HG03442 (cell line): ENCODE results near the gene KCNH3.

ENCODE experiments used
- ATAC-seq: cut with Tn5 transposase; IDR thresholded peaks from one replicate; pipeline ENCODE4 v1.9.1; 2021; ENCODE audit warnings: mild to moderate bottlenecking, moderate library complexity; ENCODE audit not compliant: unreplicated experiment

KCNH3 gene

GRCh38 chr12:49543914-49544815, 5.3 kb downstream of the KCNH3 start:
- ATAC-seq, result no peak

- no peak for ATAC-seq
Observed at GRCh38 chr12:49545815-49546214, 7.0 kb downstream of the KCNH3 start.

- ATAC-seq, result no peak
Observed at GRCh38 chr12:49546481-49546880, 7.7 kb downstream of the KCNH3 start.

- no peak for ATAC-seq
Observed at GRCh38 chr12:49547090-49547690, 8.4 kb downstream of the KCNH3 start.

GRCh38 chr12:49548481-49548821, 9.6 kb downstream of the KCNH3 start:
- ATAC-seq, result no peak

GRCh38 chr12:49548822-49549648, 10.2 kb downstream of the KCNH3 start:
- ATAC-seq, result no peak

GRCh38 chr12:49549735-49550692, 11.2 kb downstream of the KCNH3 start:
- ATAC-seq, result no peak

- ATAC-seq, result no peak
Observed at GRCh38 chr12:49550693-49551252, 11.9 kb downstream of the KCNH3 start.

GRCh38 chr12:49552014-49552413, 13.2 kb downstream of the KCNH3 start:
- no peak for ATAC-seq

GRCh38 chr12:49552425-49552824, 13.6 kb downstream of the KCNH3 start:
- no peak for ATAC-seq

- no peak for ATAC-seq
Observed at GRCh38 chr12:49552899-49553298, 14.1 kb downstream of the KCNH3 start.

- ATAC-seq, result no peak
Observed at GRCh38 chr12:49553512-49554088, 14.8 kb downstream of the KCNH3 start.

- ATAC-seq, result no peak
Observed at GRCh38 chr12:49554266-49554665, 15.4 kb downstream of the KCNH3 start.

- no peak for ATAC-seq
Observed at GRCh38 chr12:49555631-49556390, 17.0 kb downstream of the KCNH3 start.

- no peak for ATAC-seq
Observed at GRCh38 chr12:49556391-49557186, 17.8 kb downstream of the KCNH3 start.

- no peak for ATAC-seq
Observed at GRCh38 chr12:49557187-49557916, 18.5 kb downstream of the KCNH3 start.

- ATAC-seq, result no peak
Observed at GRCh38 chr12:49557917-49558215, 19.0 kb downstream of the KCNH3 start.

- no peak for ATAC-seq
Observed at GRCh38 chr12:49558526-49558925, 19.7 kb downstream of the KCNH3 start.
